Fibroblast of lung (primary cell): ENCODE data around the gene RANBP9. TPM values are rescaled to one million over a fixed set of nuclear protein-coding genes. Genes with fewer than 3 reads are reported as not detected.

Experiments used
- DNase-seq, 2 donors: peaks; one replicate each; pipeline versions ENCODE4 v3.0.0 to v3.0.0-alpha.2; 2010; ENCODE audit warnings: low read depth in 2 of 2
- H2AFZ ChIP-seq: 2 replicates; pipeline ENCODE4 v1.5.1; 2012; ENCODE audit warnings: low read length, control low read depth, inconsistent platforms
- H3K27ac ChIP-seq: 2 replicates; pipeline ENCODE4 v1.5.1; 2011; ENCODE audit warnings: low read length, control low read depth; ENCODE audit not compliant: insufficient read depth
- H3K27me3 ChIP-seq: 2 replicates; pipeline ENCODE4 v1.5.1; 2011; ENCODE audit warnings: mild to moderate bottlenecking, low read length; ENCODE audit not compliant: control insufficient read depth, insufficient read depth
- H3K36me3 ChIP-seq: 2 replicates; pipeline ENCODE4 v1.5.1; 2011; ENCODE audit warnings: low read length; ENCODE audit not compliant: control insufficient read depth, insufficient read depth
- H3K4me1 ChIP-seq: 2 replicates; pipeline ENCODE4 v1.5.1; 2011; ENCODE audit warnings: low read length; ENCODE audit not compliant: control insufficient read depth, insufficient read depth; ENCODE audit errors: extremely low read depth
- H3K4me2 ChIP-seq: 2 replicates; pipeline ENCODE4 v1.5.1; 2011; ENCODE audit warnings: low read length, control low read depth; ENCODE audit not compliant: insufficient read depth; ENCODE audit errors: extremely low read depth
- H3K4me3 ChIP-seq, 4 experiments: fragments of 200-600 bp in 1 of 4; sonication (generic) in 1 of 4; replicated peaks in 1 of 4; 2 replicates each; pipeline ENCODE4 v1.5.1; 2011 to 2016; ENCODE audit warnings: low read length in 4 of 4, low read depth in 3 of 4, mild to moderate bottlenecking in 3 of 4, control low read depth in 2 of 4, inconsistent platforms in 1 of 4, mixed read lengths in 1 of 4; ENCODE audit not compliant: insufficient read depth in 1 of 4; ENCODE audit errors: control extremely low read depth in 1 of 4
- H3K79me2 ChIP-seq: 2 replicates; pipeline ENCODE4 v1.5.1; 2012; ENCODE audit warnings: mild to moderate bottlenecking, low read length, inconsistent platforms; ENCODE audit not compliant: control insufficient read depth, insufficient read depth
- H3K9ac ChIP-seq: 2 replicates; pipeline ENCODE4 v1.5.1; 2011; ENCODE audit warnings: mild to moderate bottlenecking, low read length, control low read depth; ENCODE audit not compliant: insufficient read depth
- H3K9me3 ChIP-seq: 2 replicates; pipeline ENCODE4 v1.5.1; 2012; ENCODE audit warnings: low read depth, low read length; ENCODE audit not compliant: control insufficient read depth, insufficient read depth
- H4K20me1 ChIP-seq: 2 replicates; pipeline ENCODE4 v1.5.1; 2011; ENCODE audit warnings: low read length; ENCODE audit not compliant: control insufficient read depth, insufficient read depth; ENCODE audit errors: extremely low read depth
- EZH2 ChIP-seq: IDR thresholded peaks from 2 replicates; pipeline ENCODE4 v1.5.1; 2012; ENCODE audit warnings: low read length, control low read depth, mild to moderate bottlenecking; ENCODE audit errors: missing control alignments
- polyA plus RNA-seq, 2 donors: library from polyadenylated mRNA; depleted of rRNA in 1 of 2; stranded (reverse) in 1 of 2; unstranded in 1 of 2; fragments of >200 nt; gene quantifications; 2 replicates each; pipeline ENCODE4 v1.2.1, GENCODE V29; 2011 to 2012; ENCODE audit warnings: missing spikeins in 1 of 2
- total RNA-seq: library from RNA; depleted of rRNA; stranded (reverse); fragments of >200 nt; gene quantifications from 2 replicates; pipeline ENCODE4 v1.2.1, GENCODE V29; 2014
- TF ChIP-seq, protein P1 (sequence below), 2 donors: IDR thresholded peaks in 1 of 2; conservative IDR thresholded peaks in 1 of 2; 1 replicate in 1 of 2; 2 replicates in 1 of 2; pipeline ENCODE4 v1.5.1; 2011 to 2012; ENCODE audit warnings: low read length in 2 of 2, control low read depth in 1 of 2, inconsistent platforms in 1 of 2, low read depth in 1 of 2, mild to moderate bottlenecking in 1 of 2

Gene RANBP9
- total and polyA plus RNA-seq, 2 donors (not counting 1 experiment from before 2014, with no cell fraction given): 46.7 to 48.7 TPM

DNA sequence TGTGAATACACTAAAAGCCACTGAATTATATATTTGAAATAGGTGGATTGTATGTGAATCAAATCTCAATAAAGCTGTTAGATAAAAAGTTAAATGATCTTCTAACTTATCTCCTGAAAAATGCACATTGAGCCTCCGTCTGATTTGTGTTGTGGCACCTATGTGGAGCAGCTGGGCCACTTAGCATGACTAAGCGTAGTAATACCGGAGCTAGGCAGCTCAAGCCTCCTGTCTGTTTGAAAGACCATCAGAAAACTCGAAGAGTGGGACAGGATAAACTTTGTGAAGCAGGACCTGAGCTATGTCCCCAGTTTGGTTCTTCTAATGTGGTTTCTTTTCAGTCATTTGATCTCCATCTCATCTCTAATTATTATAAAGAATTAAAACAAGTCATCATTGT is 107.5 kb downstream of the RANBP9 start:
- TF ChIP-seq EZH2: no peak
- TF ChIP-seq, protein P1, sequence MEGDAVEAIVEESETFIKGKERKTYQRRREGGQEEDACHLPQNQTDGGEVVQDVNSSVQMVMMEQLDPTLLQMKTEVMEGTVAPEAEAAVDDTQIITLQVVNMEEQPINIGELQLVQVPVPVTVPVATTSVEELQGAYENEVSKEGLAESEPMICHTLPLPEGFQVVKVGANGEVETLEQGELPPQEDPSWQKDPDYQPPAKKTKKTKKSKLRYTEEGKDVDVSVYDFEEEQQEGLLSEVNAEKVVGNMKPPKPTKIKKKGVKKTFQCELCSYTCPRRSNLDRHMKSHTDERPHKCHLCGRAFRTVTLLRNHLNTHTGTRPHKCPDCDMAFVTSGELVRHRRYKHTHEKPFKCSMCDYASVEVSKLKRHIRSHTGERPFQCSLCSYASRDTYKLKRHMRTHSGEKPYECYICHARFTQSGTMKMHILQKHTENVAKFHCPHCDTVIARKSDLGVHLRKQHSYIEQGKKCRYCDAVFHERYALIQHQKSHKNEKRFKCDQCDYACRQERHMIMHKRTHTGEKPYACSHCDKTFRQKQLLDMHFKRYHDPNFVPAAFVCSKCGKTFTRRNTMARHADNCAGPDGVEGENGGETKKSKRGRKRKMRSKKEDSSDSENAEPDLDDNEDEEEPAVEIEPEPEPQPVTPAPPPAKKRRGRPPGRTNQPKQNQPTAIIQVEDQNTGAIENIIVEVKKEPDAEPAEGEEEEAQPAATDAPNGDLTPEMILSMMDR (conservative IDR thresholded peaks at IDR 0.05 in 1 of 2, IDR thresholded peaks at IDR 0.05 in 1 of 2; ENCODE audit: low read depth in 1 of 2, low read length in 2 of 2): no peak
- no peak for DNase-seq

DNA sequence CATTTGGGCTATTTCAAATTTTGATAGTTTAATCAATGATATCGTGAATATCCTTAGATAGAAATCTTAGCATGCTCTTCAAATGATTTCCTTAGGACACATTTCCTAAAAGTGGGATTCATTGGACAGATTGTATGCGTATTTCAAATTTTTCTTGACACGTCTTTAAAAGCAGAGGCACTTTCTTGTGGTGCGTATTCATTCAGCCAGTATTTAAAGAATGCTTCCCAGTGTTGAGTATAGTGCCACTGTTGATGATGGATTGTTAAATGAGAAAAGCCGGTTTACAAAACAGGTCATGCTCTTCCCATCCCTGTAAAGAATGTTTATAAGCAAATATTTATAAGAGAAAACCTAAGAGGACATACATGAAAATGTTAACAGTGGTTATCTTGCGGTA is 111.6 kb downstream of the RANBP9 start:
- no peaks in the 10 kb centered on the region for H3K27me3 ChIP-seq
- H3K9me3 ChIP-seq: no peaks in the 10 kb centered on the region
- no peaks in the 10 kb centered on the region for H3K36me3 ChIP-seq
- no peak overlapping the region for H2AFZ ChIP-seq
- no peaks in the 10 kb centered on the region for H3K4me1 ChIP-seq
- no peak overlapping the region for H3K4me3 ChIP-seq
- H3K79me2 ChIP-seq: no peaks in the 10 kb centered on the region
- peak in 1 of 2 donors; percentile 65 for DNase-seq
- no peak overlapping the region for H3K9ac ChIP-seq
- TF ChIP-seq, protein P1 (conservative IDR thresholded peaks at IDR 0.05 in 1 of 2, IDR thresholded peaks at IDR 0.05 in 1 of 2; ENCODE audit: low read depth in 1 of 2, low read length in 2 of 2): no peak
- no peak for TF ChIP-seq EZH2
- H4K20me1 ChIP-seq: no peaks in the 10 kb centered on the region
- no peak overlapping the region for H3K4me2 ChIP-seq
- no peak overlapping the region for H3K27ac ChIP-seq

More for the DNA sequence above, 107.5 kb downstream of the RANBP9 start:
- H3K4me1 ChIP-seq: no peaks in the 10 kb centered on the region
- H3K27me3 ChIP-seq: no peaks in the 10 kb centered on the region
- no peaks in the 10 kb centered on the region for H3K9me3 ChIP-seq
- H3K4me2 ChIP-seq: no peak overlapping the region
- no peak overlapping the region for H3K4me3 ChIP-seq
- H3K9ac ChIP-seq: no peak overlapping the region
- no peak overlapping the region for H2AFZ ChIP-seq
- H3K79me2 ChIP-seq: no peaks in the 10 kb centered on the region
- no peak overlapping the region for H3K27ac ChIP-seq
- H4K20me1 ChIP-seq: no peaks in the 10 kb centered on the region
- H3K36me3 ChIP-seq: no peaks in the 10 kb centered on the region

DNA sequence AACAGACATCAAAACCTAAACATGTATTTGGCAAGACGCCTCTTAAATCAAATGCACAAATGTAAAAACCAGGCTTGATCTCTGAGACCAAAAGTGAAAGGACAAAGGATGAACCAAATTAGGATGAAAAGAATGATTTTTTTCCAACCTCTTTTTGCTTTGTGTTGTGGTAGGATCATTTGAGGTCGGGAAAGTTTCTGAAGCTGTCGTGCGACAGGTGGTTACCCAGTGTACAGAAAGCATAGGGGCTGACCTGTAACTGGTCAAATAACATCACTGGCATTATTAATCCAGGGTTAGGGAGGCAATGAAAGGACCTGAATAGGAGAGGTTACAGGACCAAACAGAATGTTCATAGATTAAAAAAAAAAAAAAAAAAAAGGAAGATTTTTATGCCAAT is 114.6 kb downstream of the RANBP9 start:
- no peak for DNase-seq
- no peaks in the 10 kb centered on the region for H3K4me1 ChIP-seq
- H3K27me3 ChIP-seq: no peaks in the 10 kb centered on the region
- no peaks in the 10 kb centered on the region for H3K79me2 ChIP-seq
- H3K36me3 ChIP-seq: peaks cover 2% of the 10 kb centered on the region
- H4K20me1 ChIP-seq: no peaks in the 10 kb centered on the region
- TF ChIP-seq EZH2: no peak
- TF ChIP-seq, protein P1 (conservative IDR thresholded peaks at IDR 0.05 in 1 of 2, IDR thresholded peaks at IDR 0.05 in 1 of 2; ENCODE audit: low read depth in 1 of 2, low read length in 2 of 2): no peak
- H3K27ac ChIP-seq: no peak overlapping the region
- no peak overlapping the region for H2AFZ ChIP-seq
- H3K9ac ChIP-seq: no peak overlapping the region
- H3K9me3 ChIP-seq: no peaks in the 10 kb centered on the region
- H3K4me3 ChIP-seq: no peak overlapping the region
- no peak overlapping the region for H3K4me2 ChIP-seq
